ENCODE data around the gene HOXD11. TPM values are rescaled to one million over a fixed set of nuclear protein-coding genes. Genes with fewer than 3 reads are reported as not detected.
A peak's percentile ranks its signal among the peaks of the same experiment; 100 is the strongest.

Gene HOXD11
- total and polyA plus RNA-seq, 2 donors (not counting 3 experiments of a cell fraction or from before 2014, with no cell fraction given) = not detected

GRCh38 chr2:176096243-176096985, 10.7 kb upstream of the HOXD11 start:
- H3K9me3 ChIP-seq (replicated peaks; ENCODE audit: control insufficient read depth, insufficient read depth, low read length) = no peaks in the 10 kb centered on the region
- H3K27me3 ChIP-seq (ENCODE audit: control insufficient read depth in 2 of 2, insufficient read depth in 2 of 2, low read length in 2 of 2) = peaks cover 88 to 97% of the 10 kb centered on the region in 2 experiments
- peaks cover 6% of the 10 kb centered on the region for H4K20me1 ChIP-seq (replicated peaks; ENCODE audit: control insufficient read depth, extremely low read depth, insufficient read depth, low read length)
- peak; percentile 26 for FAIRE-seq
- H2AFZ ChIP-seq (ENCODE audit: low read depth, low read length) = no peak overlapping the region
- intact Hi-C loops (cut with micrococcal nuclease) (loop anchor here (2.0 to 5.0 kb wide), 3 partner anchors 16 to 1394 kb away; no protein-coding TSS in a partner anchor), dilution Hi-C loops (cut with MboI; ENCODE audit: extremely low pct_ligation_motif_present, low sequenced_read_pairs) (no loop called here)
- no peaks in the 10 kb centered on the region for H3K79me2 ChIP-seq (ENCODE audit: control insufficient read depth, insufficient read depth, low read length)
- H3K9ac ChIP-seq (replicated peaks; ENCODE audit: extremely low read depth, insufficient read depth, low read length) = no peak overlapping the region
- CTCF ChIA-PET = interaction anchor here (0.8 to 6.0 kb wide), 16 partner anchors 9 to 1634 kb away, joined by 3 to 113 read pairs (median 10); no protein-coding TSS in a partner anchor
- H3K36me3 ChIP-seq (ENCODE audit: control insufficient read depth in 2 of 2, extremely low read depth in 1 of 2, insufficient read depth in 2 of 2, low read length in 2 of 2) = no peaks in the 10 kb centered on the region
- DNase-seq (ENCODE audit: low read depth, low spot score) = peak; percentile 46
- no peak for TF ChIP-seq MAX (IDR thresholded peaks at IDR 0.05; ENCODE audit: insufficient read depth, insufficient read length)
- TF ChIP-seq CTCF (IDR thresholded peaks at IDR 0.05; ENCODE audit: extremely low read depth in 1 of 2, insufficient read depth in 1 of 2, low read depth in 1 of 2, low read length in 2 of 2) = no peak
- TF ChIP-seq MYC (IDR thresholded peaks at IDR 0.05; ENCODE audit: low read depth, low read length) = no peak
- TF ChIP-seq EZH2 (IDR thresholded peaks at IDR 0.05; ENCODE audit: borderline replicate concordance, low read depth, low read length, severe bottlenecking) = no peak
- TF ChIP-seq GATA2 (IDR thresholded peaks at IDR 0.05; ENCODE audit: insufficient read depth, insufficient read length, low read depth, low read length) = no peak
- TF ChIP-seq POLR2A (IDR thresholded peaks at IDR 0.05; ENCODE audit: low read depth, low read length) = no peak
- no peak for TF ChIP-seq POLR2AphosphoS5 (IDR thresholded peaks at IDR 0.05; ENCODE audit: insufficient read depth, low read depth, low read length)
- TF ChIP-seq JUN (IDR thresholded peaks at IDR 0.05; ENCODE audit: borderline replicate concordance, insufficient read depth, insufficient read length, low read depth) = no peak
- TF ChIP-seq FOS (IDR thresholded peaks at IDR 0.05; ENCODE audit: borderline replicate concordance, insufficient read depth, low read length) = no peak
- H3K4me1 ChIP-seq (ENCODE audit: control insufficient read depth, extremely low read depth, insufficient read depth, low read length) = peaks cover 5% of the 10 kb centered on the region
- H3K4me3 ChIP-seq (replicated peaks in 1 of 3; ENCODE audit: insufficient read depth in 1 of 3, low read depth in 1 of 3, low read length in 3 of 3) = no peak overlapping the region
- POLR2A ChIA-PET = no interaction called here
- BruUV-seq (replicated peaks) = no TSS peak
- no peak overlapping the region for H3K27ac ChIP-seq (ENCODE audit: insufficient read depth, low read depth, low read length)
- H3K4me2 ChIP-seq (ENCODE audit: insufficient read depth, low read length) = peak overlapping the region; percentile 34
- no peaks in the 10 kb centered on the region for H3K9me1 ChIP-seq (replicated peaks; ENCODE audit: control insufficient read depth, extremely low read depth, insufficient read depth, low read length)

Measured in endothelial cell of umbilical vein (primary cell).